ENCODE results near the gene SLC43A2. TPM values are rescaled to one million over a fixed set of nuclear protein-coding genes. Genes with fewer than 3 reads are reported as not detected.

The SLC43A2 gene
- total RNA-seq, 2 donors from 2014 or later: 9.6 to 22.4 TPM

- Histone ChIP-seq H3K9me3 (no peaks in the 10 kb centered on the region), H3K27ac (no peak overlapping the region), H3K36me3 (replicated peaks in 1 of 2; ENCODE audit: insufficient read depth in 1 of 2, low read depth in 2 of 2) (no peaks in the 10 kb centered on the region), H3K4me3 (no peak overlapping the region), H3K27me3 (no peaks in the 10 kb centered on the region), H3K4me1 (peaks cover 9% of the 10 kb centered on the region)
- intact Hi-C loops (cut with DNase I): loop anchor here (5.0 kb wide), 1 partner anchor 63 kb away; no protein-coding TSS in a partner anchor
- TF ChIP-seq POLR2A (IDR thresholded peaks at IDR 0.05) (no peak), CTCF (IDR thresholded peaks at IDR 0.05) (no peak)
- DNase-seq (no peak), ATAC-seq (no peak)
- WGBS, 2 donors: 86 to 94% methylated on average over 17 to 45 of the region's 45 CpGs
Measured at GRCh38 chr17:1634841-1635650, 6.4 kb upstream of the SLC43A2 start.

GRCh38 chr17:1630662-1631061 lies 2.0 kb upstream of the SLC43A2 start:
- no peaks in the 10 kb centered on the region for H3K36me3 ChIP-seq (replicated peaks in 1 of 2; ENCODE audit: insufficient read depth in 1 of 2, low read depth in 2 of 2)
- 61 to 67% methylated on average over 4 of the region's 4 CpGs for WGBS, 2 donors
- no peaks in the 10 kb centered on the region for H3K9me3 ChIP-seq
- no peaks in the 10 kb centered on the region for H3K27me3 ChIP-seq
- DNase-seq (no peak), ATAC-seq (no peak)
- H3K4me1 ChIP-seq: peaks cover 20% of the 10 kb centered on the region
- intact Hi-C loops (cut with DNase I): loop anchor here (5.0 kb wide), 1 partner anchor 58 kb away; no protein-coding TSS in a partner anchor
- no peak overlapping the region for H3K27ac ChIP-seq
- no peak for TF ChIP-seq CTCF (IDR thresholded peaks at IDR 0.05)
- TF ChIP-seq POLR2A (IDR thresholded peaks at IDR 0.05): no peak
- H3K4me3 ChIP-seq: no peak overlapping the region

GRCh38 chr17:1629504-1630310 lies 1.1 kb upstream of the SLC43A2 start:
- intact Hi-C loops (cut with DNase I): loop anchor here (5.0 kb wide), 1 partner anchor 57 kb away; no protein-coding TSS in a partner anchor
- Histone ChIP-seq H3K27ac (peak overlapping the region; percentile 82 to 93 (median 87)), H3K27me3 (no peaks in the 10 kb centered on the region), H3K9me3 (no peaks in the 10 kb centered on the region), H3K4me1 (peaks cover 20% of the 10 kb centered on the region), H3K4me3 (peak overlapping the region; percentile 48 to 55), H3K36me3 (replicated peaks in 1 of 2; ENCODE audit: insufficient read depth in 1 of 2, low read depth in 2 of 2) (no peaks in the 10 kb centered on the region)
- ATAC-seq: peak; percentile 18
- peak; percentile 68 to 76 (median 74) for DNase-seq
- WGBS, 2 donors: 3 to 9% methylated on average over 7 to 45 of the region's 45 CpGs
- TF ChIP-seq POLR2A (IDR thresholded peaks at IDR 0.05) (no peak), CTCF (IDR thresholded peaks at IDR 0.05) (peak; percentile 44 to 88 (median 67))

- Histone ChIP-seq H3K9me3 (no peaks in the 10 kb centered on the region), H3K27me3 (no peaks in the 10 kb centered on the region), H3K36me3 (replicated peaks in 1 of 2; ENCODE audit: insufficient read depth in 1 of 2, low read depth in 2 of 2) (no peaks in the 10 kb centered on the region), H3K4me1 (peaks cover 20% of the 10 kb centered on the region), H3K27ac (peak overlapping the region; percentile 82 to 93 (median 87)), H3K4me3 (peak overlapping the region; percentile 48 to 55)
- TF ChIP-seq POLR2A (IDR thresholded peaks at IDR 0.05) (peak; percentile 47 to 62 (median 57)), CTCF (IDR thresholded peaks at IDR 0.05) (peak in 3 of 7 experiments; percentile 13 to 51 (median 48))
- ATAC-seq: peak; percentile 88
- 0 to 1% methylated on average over 7 to 64 of the region's 77 CpGs for WGBS, 2 donors
- peak; percentile 90 to 95 (median 94) for DNase-seq
- intact Hi-C loops (cut with DNase I): no loop called here
Measured at GRCh38 chr17:1628856-1629503, 346 bp upstream of the SLC43A2 start.

Measured in body of pancreas (tissue), 4 donors.